Chondrocyte (in vitro differentiated cells): ENCODE results near the gene RET. TPM values are rescaled to one million over a fixed set of nuclear protein-coding genes. Genes with fewer than 3 reads are reported as not detected.

Experiments used
- DNase-seq: peaks from one replicate; pipeline ENCODE4 v3.0.0; 2021; ENCODE audit warnings: mixed read lengths, low spot score
- H3K27ac Mint-ChIP-seq: one replicate; pipeline ENCODE4 v1.8.0; 2021; ENCODE audit warnings: mild to moderate bottlenecking, moderate library complexity, mixed read lengths; ENCODE audit not compliant: unreplicated experiment
- H3K27me3 Mint-ChIP-seq: 2 replicates; pipeline ENCODE4 v1.8.0; 2021; ENCODE audit warnings: low read depth, mixed read lengths
- H3K36me3 Mint-ChIP-seq: 2 replicates; pipeline ENCODE4 v1.8.0; 2021; ENCODE audit warnings: low read depth, mixed read lengths
- H3K4me1 Mint-ChIP-seq: 2 replicates; pipeline ENCODE4 v1.8.0; 2021; ENCODE audit warnings: low read depth, mild to moderate bottlenecking, mixed read lengths
- H3K4me3 Mint-ChIP-seq: one replicate; pipeline ENCODE4 v1.8.0; 2021; ENCODE audit warnings: mild to moderate bottlenecking, moderate library complexity, mixed read lengths; ENCODE audit not compliant: unreplicated experiment
- H3K9me3 Mint-ChIP-seq: 2 replicates; pipeline ENCODE4 v1.8.0; 2021; ENCODE audit warnings: low read depth, mixed read lengths
- CTCF ChIP-seq: fragments of 200-600 bp; sonication (generic); IDR thresholded peaks from 2 replicates; pipeline ENCODE4 v1.5.0; 2021; ENCODE audit warnings: antibody characterized with exemption, mild to moderate bottlenecking, moderate library complexity
- total RNA-seq: library from RNA; stranded (reverse); gene quantifications from 3 replicates; pipeline ENCODE4 v1.2.1, GENCODE V29; 2021

The RET gene
- total RNA-seq, 1 donor from 2014 or later: 0.12 TPM

GRCh38 chr10:43115881-43116595 is 39.2 kb downstream of the RET start:
- Mint-ChIP-seq H3K4me3 (no peak overlapping the region), H3K27me3 (peaks cover 5% of the 10 kb centered on the region), H3K36me3 (no peaks in the 10 kb centered on the region), H3K4me1 (peaks cover 5% of the 10 kb centered on the region), H3K27ac (no peak overlapping the region), H3K9me3 (no peaks in the 10 kb centered on the region)
- TF ChIP-seq CTCF: no peak
- peak; percentile 77 for DNase-seq

DNA sequence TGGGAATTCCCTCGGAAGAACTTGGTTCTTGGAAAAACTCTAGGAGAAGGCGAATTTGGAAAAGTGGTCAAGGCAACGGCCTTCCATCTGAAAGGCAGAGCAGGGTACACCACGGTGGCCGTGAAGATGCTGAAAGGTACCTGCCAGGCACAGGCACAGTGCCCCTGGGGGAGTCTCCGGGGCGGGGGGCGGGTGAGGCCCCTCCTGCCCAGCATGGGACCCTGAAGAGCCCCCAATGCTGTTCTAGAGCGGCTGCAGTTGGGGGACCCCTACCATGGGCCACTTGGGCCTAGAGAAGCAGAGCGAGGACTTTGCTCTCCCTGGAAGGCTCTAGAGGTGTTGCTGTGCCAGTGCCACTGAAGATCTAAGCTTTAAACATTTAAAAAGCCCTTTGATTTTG is 39.7 kb downstream of the RET start:
- Mint-ChIP-seq H3K36me3 (no peaks in the 10 kb centered on the region), H3K27me3 (peaks cover 5% of the 10 kb centered on the region), H3K4me1 (peaks cover 10% of the 10 kb centered on the region), H3K9me3 (no peaks in the 10 kb centered on the region), H3K27ac (no peak overlapping the region), H3K4me3 (no peak overlapping the region)
- TF ChIP-seq CTCF: no peak
- peak; percentile 69 for DNase-seq

- no peaks in the 10 kb centered on the region for H3K9me3 Mint-ChIP-seq
- peaks cover 5% of the 10 kb centered on the region for H3K27me3 Mint-ChIP-seq
- no peaks in the 10 kb centered on the region for H3K36me3 Mint-ChIP-seq
- no peak for TF ChIP-seq CTCF
- H3K27ac Mint-ChIP-seq: no peak overlapping the region
- H3K4me1 Mint-ChIP-seq: peaks cover 13% of the 10 kb centered on the region
- DNase-seq: peak; percentile 60
- no peak overlapping the region for H3K4me3 Mint-ChIP-seq
Measured at GRCh38 chr10:43117031-43117776, 40.3 kb downstream of the RET start.

GRCh38 chr10:43117777-43118583 is 41.1 kb downstream of the RET start:
- Mint-ChIP-seq H3K9me3 (no peaks in the 10 kb centered on the region), H3K36me3 (no peaks in the 10 kb centered on the region)

More at GRCh38 chr10:43117777-43118583, 41.1 kb downstream of the RET start:
- no peak overlapping the region for H3K27ac Mint-ChIP-seq
- peaks cover 13% of the 10 kb centered on the region for H3K4me1 Mint-ChIP-seq
- DNase-seq: peak; percentile 67
- H3K27me3 Mint-ChIP-seq: peaks cover 5% of the 10 kb centered on the region
- H3K4me3 Mint-ChIP-seq: no peak overlapping the region
- TF ChIP-seq CTCF: no peak
